ENCODE measurements around the gene NID2.

DNA sequence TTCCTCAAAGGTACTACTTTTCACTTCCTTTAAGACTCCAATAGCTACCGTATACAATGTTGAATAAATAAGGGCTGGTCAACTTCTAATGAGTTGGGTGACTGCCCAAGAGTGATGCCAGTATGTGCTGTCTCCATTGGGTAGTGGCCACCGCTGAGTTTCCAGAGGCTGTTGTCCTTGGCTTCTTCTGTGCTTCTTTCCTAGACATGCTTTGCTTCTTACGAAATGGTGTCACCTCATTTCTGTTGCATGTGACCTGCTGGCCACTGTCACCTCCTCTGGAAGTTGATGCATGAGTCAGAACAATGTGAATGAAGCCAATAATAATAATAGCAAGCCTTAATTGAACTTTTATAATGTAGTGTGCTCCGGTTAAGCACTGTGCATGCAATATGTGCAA, 7.5 kb upstream of the NID2 start:
- TF ChIP-seq CTCF (IDR thresholded peaks at IDR 0.05) (no peak), EZH2 (IDR thresholded peaks at IDR 0.05; ENCODE audit: borderline replicate concordance, insufficient read depth, low read depth, low read length, poor library complexity, severe bottlenecking) (no peak)

Measured in B cell (primary cell).